ENCODE results near the gene FADS2. TPM values are rescaled to one million over a fixed set of nuclear protein-coding genes. Genes with fewer than 3 reads are reported as not detected.

Gene FADS2
- total RNA-seq, 1 experiment from 2014 or later = 423 TPM

- TF ChIP-seq, protein P1, sequence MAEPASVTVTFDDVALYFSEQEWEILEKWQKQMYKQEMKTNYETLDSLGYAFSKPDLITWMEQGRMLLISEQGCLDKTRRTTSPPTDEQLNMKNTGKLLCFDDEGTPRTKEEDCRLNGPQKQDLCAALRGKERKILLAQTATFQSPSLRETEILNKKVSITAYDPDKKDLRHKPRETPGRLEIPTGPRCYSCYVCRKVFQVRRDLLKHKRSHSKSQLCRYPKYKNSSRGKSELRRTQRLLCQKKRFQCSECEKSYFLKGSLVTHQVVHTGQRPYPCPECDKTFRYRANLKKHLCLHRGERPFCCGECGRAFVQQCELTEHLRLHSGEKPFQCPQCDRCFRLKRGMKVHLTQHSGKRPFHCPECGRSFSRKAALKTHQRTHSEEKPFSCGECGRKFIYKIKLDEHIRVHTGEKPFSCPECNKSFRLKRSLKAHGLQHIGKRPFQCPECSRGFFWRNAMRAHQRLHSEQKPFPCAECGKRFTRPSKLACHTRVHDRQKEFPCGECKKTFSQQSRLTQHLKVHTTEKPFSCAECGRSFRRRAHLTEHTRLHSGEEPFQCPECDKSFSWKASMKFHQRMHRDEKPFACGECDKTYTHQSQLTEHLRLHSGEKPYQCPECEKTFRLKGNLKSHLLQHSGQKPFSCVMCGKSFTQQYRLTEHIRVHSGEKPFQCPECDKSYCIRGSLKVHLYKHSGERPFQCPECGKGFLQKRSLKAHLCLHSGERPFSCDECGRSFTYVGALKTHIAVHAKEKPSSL (CRISPR knock-in tag; conservative IDR thresholded peaks at IDR 0.05) = no peak
- no peak for TF ChIP-seq NR2C2 (CRISPR knock-in tag; IDR thresholded peaks at IDR 0.05)
Measured at GRCh38 chr11:61861634-61862033, 33.5 kb downstream of the FADS2 start (continued).

GRCh38 chr11:61862714-61863547 is 34.8 kb downstream of the FADS2 start:
- TF ChIP-seq MXD4 (CRISPR knock-in tag; IDR thresholded peaks at IDR 0.05; ENCODE audit: borderline replicate concordance) = no peak
- no peak for TF ChIP-seq NFYB (CRISPR knock-in tag; conservative IDR thresholded peaks at IDR 0.05; ENCODE audit: low read depth)
- TF ChIP-seq, protein P2, sequence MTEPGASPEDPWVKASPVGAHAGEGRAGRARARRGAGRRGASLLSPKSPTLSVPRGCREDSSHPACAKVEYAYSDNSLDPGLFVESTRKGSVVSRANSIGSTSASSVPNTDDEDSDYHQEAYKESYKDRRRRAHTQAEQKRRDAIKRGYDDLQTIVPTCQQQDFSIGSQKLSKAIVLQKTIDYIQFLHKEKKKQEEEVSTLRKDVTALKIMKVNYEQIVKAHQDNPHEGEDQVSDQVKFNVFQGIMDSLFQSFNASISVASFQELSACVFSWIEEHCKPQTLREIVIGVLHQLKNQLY (CRISPR knock-in tag; IDR thresholded peaks at IDR 0.05) = no peak
- no peak for TF ChIP-seq E2F4 (CRISPR knock-in tag; IDR thresholded peaks at IDR 0.05; ENCODE audit: borderline replicate concordance, low read depth)
- TF ChIP-seq TP53 (CRISPR knock-in tag; IDR thresholded peaks at IDR 0.05) = no peak
- no peak for TF ChIP-seq E2F1 (CRISPR knock-in tag; IDR thresholded peaks at IDR 0.05)
- TF ChIP-seq HMGA2 (CRISPR knock-in tag; IDR thresholded peaks at IDR 0.05) = no peak
- TF ChIP-seq, protein P3, sequence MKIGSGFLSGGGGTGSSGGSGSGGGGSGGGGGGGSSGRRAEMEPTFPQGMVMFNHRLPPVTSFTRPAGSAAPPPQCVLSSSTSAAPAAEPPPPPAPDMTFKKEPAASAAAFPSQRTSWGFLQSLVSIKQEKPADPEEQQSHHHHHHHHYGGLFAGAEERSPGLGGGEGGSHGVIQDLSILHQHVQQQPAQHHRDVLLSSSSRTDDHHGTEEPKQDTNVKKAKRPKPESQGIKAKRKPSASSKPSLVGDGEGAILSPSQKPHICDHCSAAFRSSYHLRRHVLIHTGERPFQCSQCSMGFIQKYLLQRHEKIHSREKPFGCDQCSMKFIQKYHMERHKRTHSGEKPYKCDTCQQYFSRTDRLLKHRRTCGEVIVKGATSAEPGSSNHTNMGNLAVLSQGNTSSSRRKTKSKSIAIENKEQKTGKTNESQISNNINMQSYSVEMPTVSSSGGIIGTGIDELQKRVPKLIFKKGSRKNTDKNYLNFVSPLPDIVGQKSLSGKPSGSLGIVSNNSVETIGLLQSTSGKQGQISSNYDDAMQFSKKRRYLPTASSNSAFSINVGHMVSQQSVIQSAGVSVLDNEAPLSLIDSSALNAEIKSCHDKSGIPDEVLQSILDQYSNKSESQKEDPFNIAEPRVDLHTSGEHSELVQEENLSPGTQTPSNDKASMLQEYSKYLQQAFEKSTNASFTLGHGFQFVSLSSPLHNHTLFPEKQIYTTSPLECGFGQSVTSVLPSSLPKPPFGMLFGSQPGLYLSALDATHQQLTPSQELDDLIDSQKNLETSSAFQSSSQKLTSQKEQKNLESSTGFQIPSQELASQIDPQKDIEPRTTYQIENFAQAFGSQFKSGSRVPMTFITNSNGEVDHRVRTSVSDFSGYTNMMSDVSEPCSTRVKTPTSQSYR (CRISPR knock-in tag; IDR thresholded peaks at IDR 0.05) = no peak
- no peak for TF ChIP-seq ATF1 (CRISPR knock-in tag; IDR thresholded peaks at IDR 0.05)
- TF ChIP-seq, protein P4, sequence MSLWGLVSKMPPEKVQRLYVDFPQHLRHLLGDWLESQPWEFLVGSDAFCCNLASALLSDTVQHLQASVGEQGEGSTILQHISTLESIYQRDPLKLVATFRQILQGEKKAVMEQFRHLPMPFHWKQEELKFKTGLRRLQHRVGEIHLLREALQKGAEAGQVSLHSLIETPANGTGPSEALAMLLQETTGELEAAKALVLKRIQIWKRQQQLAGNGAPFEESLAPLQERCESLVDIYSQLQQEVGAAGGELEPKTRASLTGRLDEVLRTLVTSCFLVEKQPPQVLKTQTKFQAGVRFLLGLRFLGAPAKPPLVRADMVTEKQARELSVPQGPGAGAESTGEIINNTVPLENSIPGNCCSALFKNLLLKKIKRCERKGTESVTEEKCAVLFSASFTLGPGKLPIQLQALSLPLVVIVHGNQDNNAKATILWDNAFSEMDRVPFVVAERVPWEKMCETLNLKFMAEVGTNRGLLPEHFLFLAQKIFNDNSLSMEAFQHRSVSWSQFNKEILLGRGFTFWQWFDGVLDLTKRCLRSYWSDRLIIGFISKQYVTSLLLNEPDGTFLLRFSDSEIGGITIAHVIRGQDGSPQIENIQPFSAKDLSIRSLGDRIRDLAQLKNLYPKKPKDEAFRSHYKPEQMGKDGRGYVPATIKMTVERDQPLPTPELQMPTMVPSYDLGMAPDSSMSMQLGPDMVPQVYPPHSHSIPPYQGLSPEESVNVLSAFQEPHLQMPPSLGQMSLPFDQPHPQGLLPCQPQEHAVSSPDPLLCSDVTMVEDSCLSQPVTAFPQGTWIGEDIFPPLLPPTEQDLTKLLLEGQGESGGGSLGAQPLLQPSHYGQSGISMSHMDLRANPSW (CRISPR knock-in tag; conservative IDR thresholded peaks at IDR 0.05; ENCODE audit: low read depth) = no peak
- TF ChIP-seq PRRX2 (CRISPR knock-in tag; IDR thresholded peaks at IDR 0.05) = no peak
- H3K36me3 Mint-ChIP-seq = peaks cover 61% of the 10 kb centered on the region
- ATAC-seq = no peak
- no peak overlapping the region for H3K4me3 Mint-ChIP-seq
- POLR2A ChIA-PET = no interaction called here
- CTCF ChIA-PET = interaction anchor here (1.0 to 1.2 kb wide), 2 partner anchors 66 to 219 kb away, joined by 3 to 4 read pairs; no protein-coding TSS in a partner anchor
- no peak for DNase-seq (ENCODE audit: low spot score)
- peaks cover 4% of the 10 kb centered on the region; the same call in 1 of the 2 replicates for H3K4me1 Mint-ChIP-seq
- H3K9me3 Mint-ChIP-seq = no peaks in the 10 kb centered on the region
- H3K27ac Mint-ChIP-seq = no peak overlapping the region
- H3K27me3 Mint-ChIP-seq (ENCODE audit: low read depth) = no peaks in the 10 kb centered on the region

All from WTC11 (cell line).